KMS-11 (cell line): Measurements from ENCODE around the gene LILRA6.
"Not testable (repeated sequence)": the region's sequence is repeated elsewhere in the genome, so short reads cannot be mapped to it uniquely, and the experiment has no call there.

Source experiments
- H2AFZ ChIP-seq: fragments of 200-600 bp; sonication (generic); 2 replicates; pipeline ENCODE4 v1.6.1; 2016; ENCODE audit warnings: antibody characterized with exemption, mixed run types, low read depth
- H3K27ac ChIP-seq: fragments of 200-600 bp; sonication (generic); 2 replicates; pipeline ENCODE4 v1.6.1; 2016; ENCODE audit warnings: mild to moderate bottlenecking, mixed run types
- H3K27me3 ChIP-seq: fragments of 200-600 bp; sonication (generic); 2 replicates; pipeline ENCODE4 v1.6.1; 2017; ENCODE audit warnings: mild to moderate bottlenecking, low read depth, mixed run types, moderate library complexity; ENCODE audit not compliant: insufficient read depth
- H3K36me3 ChIP-seq: fragments of 200-600 bp; sonication (generic); 2 replicates; pipeline ENCODE4 v1.6.1; 2017; ENCODE audit warnings: mild to moderate bottlenecking, mixed run types; ENCODE audit not compliant: insufficient read depth
- H3K4me1 ChIP-seq: fragments of 200-600 bp; sonication (generic); 2 replicates; pipeline ENCODE4 v1.6.1; 2016; ENCODE audit warnings: mild to moderate bottlenecking, low read depth, mixed run types; ENCODE audit not compliant: poor library complexity, severe bottlenecking
- H3K4me2 ChIP-seq: fragments of 200-600 bp; sonication (generic); 2 replicates; pipeline ENCODE4 v1.7.0; 2016; ENCODE audit warnings: mild to moderate bottlenecking, mixed run types
- H3K4me3 ChIP-seq: fragments of 200-600 bp; sonication (generic); IDR thresholded peaks from 2 replicates; pipeline ENCODE4 v1.6.1; 2017; ENCODE audit warnings: low read depth, low read length, mixed read lengths; ENCODE audit not compliant: insufficient read depth
- H3K79me2 ChIP-seq: fragments of 200-600 bp; sonication (generic); 2 replicates; pipeline ENCODE4 v1.6.1; 2016; ENCODE audit warnings: low read depth, mixed run types; ENCODE audit not compliant: insufficient read depth
- H3K9ac ChIP-seq: fragments of 200-600 bp; sonication (generic); 2 replicates; pipeline ENCODE4 v1.6.1; 2016; ENCODE audit warnings: mild to moderate bottlenecking, mixed run types
- H4K20me1 ChIP-seq: fragments of 200-600 bp; sonication (generic); 2 replicates; pipeline ENCODE4 v1.6.1; 2016; ENCODE audit warnings: mild to moderate bottlenecking, mixed run types; ENCODE audit not compliant: insufficient read depth
- CTCF ChIP-seq: fragments of 200-600 bp; sonication (generic); conservative IDR thresholded peaks from 2 replicates; pipeline ENCODE4 v1.6.1; 2017; ENCODE audit warnings: low read depth, mild to moderate bottlenecking, antibody characterized with exemption, low read length, moderate library complexity, mixed read lengths

LILRA6 gene

DNA sequence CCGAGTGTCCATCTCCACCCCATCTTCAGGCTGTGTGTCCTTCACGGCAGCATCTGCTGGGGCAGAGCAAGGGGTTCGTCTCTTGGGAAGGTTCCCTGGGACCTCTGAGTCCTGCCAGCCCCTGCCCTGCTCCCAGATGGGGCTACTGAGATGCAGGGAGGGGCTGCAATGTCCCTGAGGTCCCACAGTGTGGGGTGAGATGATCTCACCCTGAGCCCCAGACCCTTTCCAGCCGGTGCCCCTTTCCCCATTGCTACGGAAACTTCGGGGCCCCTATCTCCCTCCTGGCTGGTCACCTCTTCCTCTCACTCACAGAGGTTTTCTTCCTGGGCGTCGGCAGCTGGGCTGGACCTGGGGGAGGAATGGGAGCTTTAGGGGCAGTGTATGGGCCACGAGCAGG lies 33.4 kb upstream of the LILRA6 start:
- Histone ChIP-seq H3K27me3 (peaks cover 20% of the 10 kb centered on the region; the same call in 1 of the 2 replicates), H3K79me2 (no peaks in the 10 kb centered on the region), H3K36me3 (no peaks in the 10 kb centered on the region), H3K9ac (no peak overlapping the region), H3K27ac (no peak overlapping the region), H4K20me1 (no peaks in the 10 kb centered on the region), H3K4me2 (no peak overlapping the region), H3K4me1 (no peaks in the 10 kb centered on the region), H2AFZ (no peak overlapping the region), H3K4me3 (no peak overlapping the region)
- TF ChIP-seq CTCF, result no peak

- not testable (repeated sequence) for H4K20me1 ChIP-seq, H3K4me1 ChIP-seq, H3K79me2 ChIP-seq, H3K9ac ChIP-seq, H3K27ac ChIP-seq, H3K36me3 ChIP-seq, H3K4me2 ChIP-seq, H3K4me3 ChIP-seq, H2AFZ ChIP-seq
- H3K27me3 ChIP-seq, result peaks cover 30% of the 10 kb centered on the region
Measured at GRCh38 chr19:54274516-54274915, 31.9 kb upstream of the LILRA6 start.

- H3K36me3 ChIP-seq, result no peaks in the 10 kb centered on the region
- no peak overlapping the region for H3K4me3 ChIP-seq
- H4K20me1 ChIP-seq, result no peaks in the 10 kb centered on the region
- no peak for TF ChIP-seq CTCF
- H3K4me2 ChIP-seq, result no peak overlapping the region
- H3K4me1 ChIP-seq, result no peaks in the 10 kb centered on the region
- H3K27ac ChIP-seq, result no peak overlapping the region
- no peaks in the 10 kb centered on the region for H3K79me2 ChIP-seq
- no peak overlapping the region for H2AFZ ChIP-seq
- H3K27me3 ChIP-seq, result peaks cover 30% of the 10 kb centered on the region
- H3K9ac ChIP-seq, result no peak overlapping the region
Measured at GRCh38 chr19:54273821-54274220, 31.2 kb upstream of the LILRA6 start.

GRCh38 chr19:54272181-54272580 lies 29.6 kb upstream of the LILRA6 start:
- not testable (repeated sequence) for H2AFZ ChIP-seq, H3K4me3 ChIP-seq, H3K36me3 ChIP-seq, H3K79me2 ChIP-seq, H4K20me1 ChIP-seq, H3K27ac ChIP-seq, H3K4me1 ChIP-seq, H3K9ac ChIP-seq, H3K4me2 ChIP-seq
- H3K27me3 ChIP-seq, result peaks cover 30% of the 10 kb centered on the region

GRCh38 chr19:54271587-54271986 lies 29.0 kb upstream of the LILRA6 start:
- not testable (repeated sequence) for H3K4me3 ChIP-seq, H2AFZ ChIP-seq, H3K4me1 ChIP-seq, H3K27ac ChIP-seq, H3K79me2 ChIP-seq, H4K20me1 ChIP-seq, H3K9ac ChIP-seq, H3K36me3 ChIP-seq, H3K4me2 ChIP-seq
- H3K27me3 ChIP-seq, result peaks cover 30% of the 10 kb centered on the region

GRCh38 chr19:54271106-54271505 lies 28.5 kb upstream of the LILRA6 start:
- no peaks in the 10 kb centered on the region for H3K4me1 ChIP-seq
- H3K27ac ChIP-seq, result no peak overlapping the region
- TF ChIP-seq CTCF, result no peak
- peaks cover 30% of the 10 kb centered on the region for H3K27me3 ChIP-seq
- H3K9ac ChIP-seq, result no peak overlapping the region
- no peaks in the 10 kb centered on the region for H3K79me2 ChIP-seq
- H4K20me1 ChIP-seq, result no peaks in the 10 kb centered on the region
- no peak overlapping the region for H3K4me2 ChIP-seq
- H3K36me3 ChIP-seq, result no peaks in the 10 kb centered on the region
- H3K4me3 ChIP-seq, result no peak overlapping the region
- no peak overlapping the region for H2AFZ ChIP-seq
